IPS DF 4.7 (cell line): ENCODE results near the gene RGS7.
"Not testable (repeated sequence)": the region's sequence is repeated elsewhere in the genome, so short reads cannot be mapped to it uniquely, and the experiment has no call there.

Source experiments
- DNase-seq: peaks from one replicate; pipeline ENCODE4 v3.0.0-alpha.2; 2013; ENCODE audit warnings: low spot score; ENCODE audit errors: extremely low read depth

The RGS7 gene

DNA sequence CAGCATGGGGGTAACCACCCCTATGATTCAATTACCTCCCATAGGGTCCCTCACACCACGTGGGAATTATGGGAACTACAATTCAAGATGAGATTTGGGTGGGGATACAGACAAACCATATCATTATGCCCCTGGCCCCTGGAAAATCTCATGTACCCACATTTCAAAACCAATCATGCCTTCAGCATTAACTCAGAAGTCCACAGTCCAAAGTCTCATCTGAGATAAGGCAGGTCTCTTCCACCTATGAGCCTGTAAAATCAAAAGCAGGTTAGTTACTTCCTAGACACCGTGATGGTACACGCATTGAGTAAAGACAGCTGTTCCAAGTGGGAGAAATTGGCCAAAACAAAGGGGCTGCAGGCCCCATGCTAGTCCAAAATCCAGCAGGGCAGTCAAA is 215.4 kb downstream of the RGS7 start:
- DNase-seq, result not testable (repeated sequence)

DNA sequence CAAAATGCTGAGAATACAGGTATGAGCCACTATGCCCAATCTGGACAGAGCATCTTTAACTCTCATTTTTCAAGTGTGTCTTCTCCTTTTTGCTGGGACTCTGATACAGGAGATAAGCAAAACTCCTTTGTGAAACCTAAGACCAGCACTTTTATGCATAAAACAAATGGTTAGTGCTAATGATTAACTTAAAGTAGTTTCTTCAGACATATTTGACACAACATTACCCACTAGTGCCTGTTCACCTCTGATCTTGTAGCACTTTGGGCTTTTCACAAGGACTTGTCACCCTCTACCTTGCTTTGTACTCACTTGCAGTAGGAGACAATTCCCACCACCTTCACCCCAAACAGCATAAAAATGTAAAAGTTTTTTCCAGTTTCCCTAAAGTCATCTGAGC is 216.3 kb downstream of the RGS7 start:
- no peak for DNase-seq

DNA sequence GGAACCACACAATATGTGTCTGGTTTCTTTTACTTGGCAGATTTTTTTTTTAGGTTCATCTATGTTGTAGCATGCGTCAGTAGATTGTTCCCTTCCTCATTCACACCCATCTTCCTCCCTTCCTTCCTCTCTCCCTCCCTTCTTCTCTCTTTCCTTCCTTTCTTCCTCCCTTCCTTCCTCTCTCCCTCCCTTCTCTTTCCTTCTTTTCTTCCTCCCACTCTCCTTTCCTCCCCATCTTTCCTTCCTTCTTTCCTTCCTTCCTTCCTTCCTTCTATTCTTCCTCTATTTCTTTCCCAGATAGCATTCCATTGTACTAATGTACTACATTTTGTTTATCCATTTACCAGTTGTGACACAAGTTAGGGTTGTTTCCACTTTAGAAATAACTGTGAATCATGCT is 218.0 kb downstream of the RGS7 start:
- no peak for DNase-seq

DNA sequence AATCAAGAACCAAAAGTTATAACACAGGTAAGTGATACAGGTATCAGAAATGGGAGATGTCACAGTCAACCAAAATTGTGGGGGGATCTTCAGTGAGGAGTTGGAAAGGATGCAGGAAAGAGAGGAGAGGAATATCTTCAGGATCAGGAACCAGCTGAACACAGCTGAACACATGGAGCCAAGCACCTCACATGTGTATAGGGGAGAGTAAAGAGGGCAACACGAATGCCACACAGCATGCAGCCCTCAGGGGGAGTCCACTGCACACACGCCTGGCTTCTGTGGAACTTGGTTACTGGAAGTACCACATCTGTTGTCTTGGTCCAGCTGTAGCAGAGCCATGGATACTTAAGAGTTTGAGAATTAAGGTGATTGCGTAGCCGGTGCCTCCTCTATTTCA is 218.8 kb downstream of the RGS7 start:
- no peak for DNase-seq

DNA sequence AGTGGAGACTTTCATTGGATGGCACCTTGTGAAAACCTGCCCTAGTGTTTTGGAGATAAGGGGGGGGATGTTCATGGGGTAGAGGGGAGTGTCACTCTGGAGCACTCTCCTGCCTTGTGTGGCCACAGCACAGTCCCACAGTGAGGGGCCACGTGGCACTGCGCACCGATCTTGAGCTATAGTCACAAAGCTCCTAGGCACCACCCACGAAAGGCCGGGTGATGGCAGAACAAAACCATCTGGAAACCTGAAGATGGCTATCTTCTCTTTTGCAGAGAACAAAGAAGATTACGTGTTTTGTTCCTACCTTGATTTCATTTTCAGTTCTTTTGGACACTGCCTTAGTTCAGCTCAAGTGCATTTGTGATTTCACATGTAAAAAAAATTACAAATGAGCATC is 220.6 kb downstream of the RGS7 start:
- no peak for DNase-seq

DNA sequence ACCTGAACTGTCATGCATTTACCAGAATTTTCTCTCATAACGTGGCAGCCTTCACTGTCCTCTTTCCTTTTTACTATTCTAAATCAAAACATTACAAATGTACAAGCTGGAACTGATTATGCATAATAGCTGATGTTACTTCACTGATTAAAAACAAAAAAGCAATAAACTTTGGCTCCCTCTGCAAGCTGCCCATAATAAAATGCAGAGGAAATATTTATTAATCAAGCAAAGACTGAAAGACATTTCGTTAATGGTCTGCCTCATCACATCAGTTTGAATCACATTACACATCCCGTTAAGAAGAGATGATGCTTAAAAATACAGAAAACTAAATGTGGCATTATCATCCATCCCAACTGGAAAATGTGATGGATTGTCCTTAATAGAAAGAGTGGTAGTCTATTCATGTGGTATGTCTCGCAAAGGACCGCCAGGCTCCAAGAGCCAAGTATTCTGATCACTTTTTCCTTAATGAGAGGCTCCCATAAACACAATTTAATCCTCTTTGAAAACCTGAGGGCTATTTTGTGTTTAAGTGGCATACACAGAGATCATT is 225.3 kb downstream of the RGS7 start:
- no peak for DNase-seq

DNA sequence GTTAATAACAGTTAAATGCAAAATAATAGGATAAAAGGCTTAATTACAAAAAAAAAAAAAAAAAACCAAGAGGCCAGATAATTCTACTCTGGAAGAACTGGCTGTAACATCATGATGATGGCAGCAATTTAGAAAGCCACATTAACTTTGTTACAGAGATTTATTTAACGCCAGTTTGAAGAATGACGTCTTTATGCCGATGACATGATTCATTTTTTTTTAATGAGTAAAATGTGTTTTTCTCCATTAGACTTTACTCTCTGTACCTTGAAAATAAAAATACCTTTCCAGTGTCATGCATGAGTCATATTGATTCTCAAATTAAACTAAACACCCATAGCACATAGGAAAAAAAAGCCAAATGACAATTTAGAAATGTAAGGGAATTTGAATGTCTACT is 226.1 kb downstream of the RGS7 start:
- DNase-seq, result no peak

DNA sequence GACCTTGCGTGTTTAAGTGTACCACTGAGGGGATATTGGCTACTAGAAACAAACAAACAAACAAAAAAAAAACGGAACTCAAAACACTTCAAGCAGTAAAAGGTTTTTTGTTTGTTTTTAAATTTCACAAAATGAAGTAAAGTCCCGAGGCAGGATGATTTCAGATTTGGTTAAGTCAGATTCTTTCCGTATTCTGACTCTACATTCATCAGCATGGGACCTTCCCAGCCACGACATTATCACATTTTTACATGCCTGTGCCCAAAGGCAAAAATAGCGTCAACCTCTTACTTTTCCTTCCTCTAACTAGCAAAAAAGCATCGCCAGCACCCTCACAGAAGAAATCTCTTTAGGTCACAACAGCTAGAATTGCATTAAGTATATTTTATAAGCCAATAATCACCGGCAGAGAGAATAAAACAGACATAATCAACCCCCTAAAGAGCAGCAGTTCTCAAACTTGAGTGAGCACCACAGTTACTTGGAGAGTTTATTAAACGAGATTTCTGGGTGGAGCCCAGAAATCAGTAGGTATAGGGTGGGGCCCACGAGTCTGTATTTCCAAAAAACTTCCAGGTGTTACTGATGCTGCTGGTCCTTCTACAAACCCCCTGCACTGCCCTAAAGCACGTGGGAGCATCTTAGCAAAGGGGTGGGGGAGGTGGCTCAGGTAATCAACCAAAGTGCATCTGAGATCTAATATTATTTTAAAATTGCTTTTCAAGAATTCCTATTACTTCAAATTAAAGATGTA is 227.6 kb downstream of the RGS7 start:
- no peak for DNase-seq

DNA sequence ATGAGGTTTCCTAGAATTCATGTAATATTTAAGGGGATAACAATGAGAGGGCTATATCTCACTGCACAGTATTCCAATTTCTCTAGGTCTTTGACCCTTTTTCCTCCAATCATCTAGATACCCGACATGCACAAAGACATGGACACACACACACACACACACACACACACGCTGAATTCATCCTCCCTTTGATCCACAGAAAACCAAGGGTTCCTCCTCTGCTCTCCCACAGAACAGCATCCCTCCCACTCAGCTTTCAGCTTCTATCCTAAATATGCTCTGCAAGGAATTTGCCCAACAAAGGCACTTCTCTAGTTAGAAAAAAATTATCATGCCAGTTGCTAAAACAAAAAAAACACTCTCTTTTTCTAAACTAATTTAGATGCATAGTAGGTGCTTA is 231.7 kb downstream of the RGS7 start:
- DNase-seq, result no peak

DNA sequence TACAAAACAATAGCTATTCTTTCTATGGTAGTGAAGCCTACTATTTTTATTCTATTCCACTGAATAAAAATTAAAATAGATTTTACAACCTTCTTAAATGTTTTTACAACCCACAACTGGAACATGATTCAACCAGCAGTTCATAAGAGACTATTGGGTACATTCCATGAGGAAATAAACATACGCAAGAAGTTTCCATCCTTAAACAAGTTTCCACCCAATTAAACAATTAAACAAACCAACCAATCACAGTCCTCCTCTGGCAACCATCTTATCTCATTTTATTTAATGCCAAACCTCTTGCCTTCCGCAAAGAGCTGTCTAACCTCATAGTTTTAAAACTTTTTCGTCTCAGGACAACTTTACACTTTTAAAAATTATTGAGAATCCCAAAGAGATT is 239.0 kb downstream of the RGS7 start:
- DNase-seq, result no peak

DNA sequence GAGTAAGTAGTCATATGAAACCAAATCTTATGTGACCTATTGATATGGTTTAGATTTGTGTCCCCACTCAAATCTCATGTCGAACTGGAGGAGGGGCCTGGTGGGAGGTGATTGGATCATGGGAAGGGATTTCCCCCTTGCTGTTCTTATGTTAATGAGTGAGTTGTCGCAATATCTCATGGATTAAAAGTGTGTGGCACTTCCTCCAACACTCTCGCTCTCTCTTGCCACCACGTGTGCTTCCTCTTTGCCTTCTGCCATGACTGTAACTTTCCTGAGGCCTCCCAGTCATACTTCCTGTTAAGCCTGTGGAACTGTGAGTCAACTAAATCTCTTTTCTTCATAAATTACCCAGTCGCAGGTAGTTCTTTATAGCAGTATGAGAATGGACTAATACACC is 241.2 kb downstream of the RGS7 start:
- DNase-seq, result no peak

DNA sequence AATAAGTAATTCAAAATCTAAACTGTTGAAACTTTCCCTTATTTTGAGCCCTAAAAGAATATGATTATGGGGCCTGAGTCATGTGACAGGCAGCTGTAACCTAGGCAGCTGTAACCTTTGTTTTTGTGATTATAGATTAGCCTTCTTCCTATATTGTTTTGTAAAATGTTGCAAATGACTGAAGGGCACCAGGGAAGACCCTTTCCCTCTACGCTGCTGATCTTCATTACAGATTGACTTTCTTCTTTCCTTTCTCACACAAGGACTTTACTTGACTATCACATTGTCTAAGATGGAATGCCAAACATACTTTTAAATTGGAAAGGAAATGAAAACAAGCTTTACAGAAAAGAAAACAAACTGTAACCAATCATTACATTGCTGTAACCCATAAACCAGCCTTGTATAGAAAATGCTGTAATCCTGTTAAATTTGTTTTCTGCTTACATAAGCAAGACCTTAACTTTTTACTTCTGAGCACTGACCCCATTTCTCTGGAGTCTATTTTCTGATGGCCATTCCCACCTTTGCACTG is 242.2 kb downstream of the RGS7 start:
- no peak for DNase-seq

DNA sequence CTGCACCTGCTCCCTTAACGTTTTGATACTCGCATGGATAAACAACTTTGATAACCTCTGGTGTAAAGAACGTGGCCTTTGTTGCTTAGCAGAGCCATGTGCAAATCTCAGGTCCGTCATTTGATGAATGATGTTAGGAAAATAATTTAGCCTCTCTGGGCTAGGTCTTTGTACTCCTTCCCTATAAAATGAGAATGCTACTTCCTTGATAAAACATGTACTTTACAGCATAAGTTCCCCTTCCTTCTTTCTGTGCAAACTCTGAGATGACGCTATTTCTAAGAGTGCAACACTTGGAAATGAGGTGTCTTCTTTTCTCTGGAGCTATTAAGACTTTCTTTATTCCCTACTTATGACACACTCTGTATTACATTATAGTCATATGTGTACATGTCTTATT is 243.4 kb downstream of the RGS7 start:
- no peak for DNase-seq

DNA sequence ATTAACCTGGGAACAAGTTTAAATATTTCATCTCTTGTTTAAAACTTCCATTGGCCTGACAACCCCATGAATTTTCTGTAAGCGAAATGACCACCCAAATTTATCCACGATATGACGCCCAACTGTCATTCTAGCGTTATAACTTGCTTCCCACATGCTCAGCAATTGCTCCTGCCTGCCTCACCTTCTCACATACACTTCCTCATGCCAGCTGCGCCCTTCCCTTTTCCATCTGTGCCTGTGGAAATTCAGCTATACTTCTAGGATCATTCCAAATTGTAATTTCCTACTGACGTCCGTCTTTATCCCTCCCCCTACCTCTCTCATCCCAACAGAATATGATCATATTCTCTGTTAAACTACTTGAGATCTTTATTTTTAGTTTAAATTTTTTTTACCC is 248.0 kb downstream of the RGS7 start:
- no peak for DNase-seq

DNA sequence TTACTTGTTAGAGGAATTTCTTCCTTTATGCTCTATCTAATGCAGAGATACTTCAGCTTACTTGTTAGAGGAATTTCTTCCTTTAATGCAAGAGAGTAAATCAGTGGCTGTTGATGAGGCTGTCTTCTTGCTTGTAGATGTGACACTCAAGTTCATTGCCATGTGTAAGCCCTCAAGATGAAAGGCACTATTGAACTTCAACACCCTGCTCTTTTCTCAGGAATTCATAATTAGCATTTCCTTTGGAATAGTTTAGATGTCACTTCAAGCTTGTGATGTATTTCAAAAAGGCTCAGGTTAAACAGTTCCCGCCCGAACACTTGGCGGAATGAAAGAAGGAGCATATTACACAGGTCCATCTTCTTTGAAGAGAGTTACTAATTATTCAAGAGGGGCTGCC is 251.9 kb downstream of the RGS7 start:
- no peak for DNase-seq

DNA sequence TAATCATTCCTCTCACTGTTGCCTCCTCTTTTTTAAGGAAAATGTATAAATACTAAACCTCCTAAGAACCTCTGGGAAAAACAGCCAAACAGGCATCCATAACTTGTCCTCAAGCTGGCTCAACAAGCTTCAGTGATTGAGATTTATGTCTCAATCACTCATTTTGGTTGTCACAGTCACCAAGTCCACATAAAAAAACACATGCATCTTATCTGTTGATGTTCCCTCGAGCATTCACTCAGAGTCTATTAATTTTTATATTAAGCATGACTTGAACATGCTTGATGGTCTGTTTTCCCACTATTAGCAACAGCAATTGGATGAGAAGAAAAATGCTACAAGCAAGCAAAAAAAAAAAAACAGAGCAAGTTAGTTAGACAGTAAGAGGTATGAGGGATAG is 254.3 kb downstream of the RGS7 start:
- no peak for DNase-seq

DNA sequence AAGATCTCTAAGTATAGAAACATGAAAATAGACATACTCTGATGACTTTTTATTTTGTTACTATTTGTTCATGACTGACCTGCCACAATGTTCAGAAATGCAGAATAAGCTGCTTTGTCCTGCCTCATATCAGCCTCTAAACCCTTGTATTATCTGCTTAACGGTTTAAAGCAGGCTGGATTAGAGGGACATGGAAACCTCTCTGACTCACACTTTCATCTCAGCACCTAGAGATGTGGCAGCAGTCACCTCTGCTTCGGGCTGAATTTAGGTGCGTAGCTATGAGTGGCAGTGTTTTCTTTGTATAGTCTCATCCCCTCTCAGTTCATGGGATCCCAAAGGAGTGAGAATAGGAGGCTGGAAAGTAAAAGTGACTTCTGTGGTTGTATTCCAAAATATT is 255.4 kb downstream of the RGS7 start:
- DNase-seq, result no peak

DNA sequence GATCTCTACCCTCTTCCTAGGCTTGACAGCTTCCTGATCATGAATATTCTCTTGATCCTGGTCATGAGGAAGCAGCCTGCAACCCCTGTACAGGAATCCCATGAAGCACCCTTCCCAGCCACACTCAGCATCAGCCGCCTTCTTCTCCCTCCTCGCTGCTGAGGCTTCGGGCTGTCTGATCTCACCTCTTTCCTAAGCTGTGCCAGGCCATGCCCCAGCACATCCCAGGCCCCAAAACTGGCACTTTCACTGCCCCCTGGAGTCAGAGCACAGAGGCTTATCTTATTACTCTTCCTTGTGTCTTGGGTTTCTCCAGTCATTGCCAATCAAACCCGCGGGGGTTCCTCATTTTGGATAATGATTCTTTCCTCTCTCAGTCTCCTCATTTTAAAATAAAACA is 259.5 kb downstream of the RGS7 start:
- DNase-seq, result no peak

DNA sequence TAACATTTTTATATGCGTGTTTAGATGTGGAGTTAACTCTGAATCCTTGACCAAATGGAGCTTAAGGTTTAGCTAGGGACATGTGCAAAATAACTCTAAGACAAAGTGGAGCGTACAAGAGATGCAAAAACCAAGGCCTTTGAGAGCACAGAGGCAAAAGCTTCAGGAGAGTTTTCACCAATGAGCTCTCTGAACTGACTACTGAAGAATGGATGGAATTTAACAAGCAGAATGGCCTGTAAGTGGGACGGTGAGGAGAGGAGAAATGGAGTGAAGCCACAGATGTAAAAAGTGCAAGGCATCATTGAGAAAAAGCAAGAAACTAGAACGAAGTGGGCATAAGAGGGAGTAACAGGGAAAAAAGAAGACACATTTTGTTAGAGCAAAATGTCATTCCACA is 260.0 kb downstream of the RGS7 start:
- no peak for DNase-seq

DNA sequence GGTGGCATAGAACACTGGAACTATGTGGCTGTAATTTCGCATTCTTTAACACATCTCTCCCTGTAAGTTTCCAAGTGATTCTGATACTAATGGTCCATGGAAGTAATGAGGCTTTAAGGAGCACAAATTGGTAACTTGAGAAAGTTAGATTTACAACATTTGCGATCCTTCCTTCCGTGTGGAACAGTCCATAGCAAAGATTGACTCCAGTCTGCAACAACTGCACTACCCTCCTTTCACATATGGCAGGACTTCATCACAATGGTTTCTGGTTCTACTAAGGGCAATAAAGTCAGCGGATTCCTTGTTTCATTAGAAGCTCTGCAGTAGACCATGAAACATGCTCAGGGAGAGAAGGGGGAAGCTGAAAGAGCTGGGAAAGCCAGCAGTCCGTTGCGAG is 261.2 kb downstream of the RGS7 start:
- no peak for DNase-seq

DNA sequence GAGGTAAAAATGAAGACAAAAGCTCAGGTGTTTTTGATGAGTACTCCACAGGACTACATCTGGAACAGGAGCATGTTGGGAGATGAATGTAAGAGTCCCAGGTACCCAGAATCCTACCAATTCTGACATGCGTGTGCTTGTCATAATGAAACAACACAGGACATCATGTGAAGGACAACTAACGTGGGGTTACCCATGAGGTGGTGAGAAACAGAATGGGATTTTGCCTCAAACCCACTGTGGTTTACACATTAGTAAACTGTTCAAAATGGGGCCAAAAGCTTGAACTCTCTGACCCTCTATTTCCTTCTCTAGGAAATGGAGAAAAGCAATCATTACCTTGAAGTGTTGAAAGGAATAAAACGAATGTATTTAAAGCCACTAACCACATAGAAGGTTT is 266.2 kb downstream of the RGS7 start:
- DNase-seq, result no peak

DNA sequence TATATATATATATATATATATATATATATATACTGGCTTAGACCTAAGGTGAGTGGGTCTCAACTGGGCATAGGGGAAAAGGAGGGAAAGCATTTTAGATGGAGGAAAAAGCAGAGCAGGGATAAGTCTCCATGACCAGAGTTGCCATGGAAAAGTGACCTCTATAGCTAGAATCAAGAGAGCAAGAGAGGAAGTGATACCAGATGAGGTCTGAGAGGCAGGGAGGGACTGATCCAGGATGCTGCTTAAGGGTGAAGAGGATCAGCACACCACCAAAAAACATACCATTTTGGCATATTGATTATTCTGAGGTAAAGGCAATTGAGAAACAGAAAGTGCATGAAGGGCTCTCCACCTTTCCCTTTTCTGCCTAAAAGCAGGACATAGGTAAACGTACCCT is 267.9 kb downstream of the RGS7 start:
- not testable (repeated sequence) for DNase-seq

DNA sequence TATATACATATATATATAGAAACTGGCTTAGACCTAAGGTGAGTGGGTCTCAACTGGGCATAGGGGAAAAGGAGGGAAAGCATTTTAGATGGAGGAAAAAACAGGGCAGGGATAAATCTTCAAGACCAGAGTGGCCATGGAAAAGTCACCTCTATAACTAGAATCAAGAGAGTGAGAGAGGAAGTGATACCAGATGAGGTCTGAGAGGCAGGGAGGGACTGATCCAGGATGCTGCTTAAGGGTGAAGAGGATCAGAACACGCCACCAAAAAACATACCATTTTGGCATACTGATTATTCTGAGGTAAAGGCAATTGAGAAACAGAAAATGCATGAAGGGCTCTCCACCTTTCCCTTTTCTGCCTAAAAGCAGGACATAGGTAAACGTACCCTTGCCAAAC is 268.9 kb downstream of the RGS7 start:
- not testable (repeated sequence) for DNase-seq
